ENCODE measurements around the gene REPIN1.
"Not testable (repeated sequence)": the region's sequence is repeated elsewhere in the genome, so short reads cannot be mapped to it uniquely, and the experiment has no call there.

REPIN1 gene

DNA sequence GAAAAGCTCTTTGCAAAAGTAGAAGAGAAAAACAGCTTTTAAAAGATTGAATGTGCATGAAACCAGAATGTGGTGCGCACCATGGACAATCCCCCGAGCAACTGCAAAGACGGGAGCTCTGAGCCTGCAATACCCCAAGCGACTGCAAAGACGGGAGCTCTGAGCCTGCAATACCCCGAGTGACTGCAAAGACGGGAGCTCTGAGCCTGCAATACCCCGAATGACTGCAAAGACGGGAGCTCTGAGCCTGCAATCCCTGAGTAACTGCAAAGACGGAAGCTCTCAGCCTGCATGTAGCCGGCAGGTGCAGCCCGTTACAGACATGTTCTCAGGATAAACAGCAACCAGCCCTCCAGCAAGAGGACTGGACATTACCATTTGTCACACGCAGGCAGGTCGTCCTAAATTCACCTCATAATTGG lies 16.7 kb downstream of the REPIN1 start (continued):
- TF ChIP-seq ZNF223 (tag by site-specific recombination; IDR thresholded peaks at IDR 0.05) (no peak), ZNF292 (tag by site-specific recombination; IDR thresholded peaks at IDR 0.05; ENCODE audit: borderline replicate concordance, low read depth) (no peak), ZFP41 (tag by site-specific recombination; IDR thresholded peaks at IDR 0.05; ENCODE audit: borderline replicate concordance) (no peak), ZNF184 (tag by site-specific recombination; IDR thresholded peaks at IDR 0.05) (no peak), ZNF335 (tag by site-specific recombination; conservative IDR thresholded peaks at IDR 0.05) (no peak), IKZF3 (tag by site-specific recombination; IDR thresholded peaks at IDR 0.05) (no peak), ZNF561 (tag by site-specific recombination; IDR thresholded peaks at IDR 0.05; ENCODE audit: borderline replicate concordance) (no peak), KLF7 (tag by site-specific recombination; IDR thresholded peaks at IDR 0.05; ENCODE audit: borderline replicate concordance) (no peak), ZFP69B (tag by site-specific recombination; IDR thresholded peaks at IDR 0.05) (no peak), ZNF132 (tag by site-specific recombination; IDR thresholded peaks at IDR 0.05; ENCODE audit: borderline replicate concordance) (no peak)

GRCh38 chr7:150385884-150386283 lies 17.3 kb downstream of the REPIN1 start:
- not testable (repeated sequence) for H3K9me3 ChIP-seq (ENCODE audit: control insufficient read depth, insufficient read depth, low read depth, low read length); H3K4me1 ChIP-seq (ENCODE audit: control insufficient read depth, insufficient read depth, low read length); H3K27ac ChIP-seq (ENCODE audit: extremely low read depth, low read depth, low read length); H3K4me3 ChIP-seq (ENCODE audit: low read depth, low read length)
- CTCF ChIA-PET = interaction anchor here (0.6 kb wide), 2 partner anchors 16 to 1030 kb away, joined by 3 read pairs; no protein-coding TSS in a partner anchor
- peaks cover 0 to 24% of the 10 kb centered on the region in 2 experiments; a peak in 1 of 3 replicates for H3K36me3 ChIP-seq (ENCODE audit: control insufficient read depth in 2 of 2, insufficient read depth in 1 of 2, low read length in 2 of 2)
- POLR2A ChIA-PET = interaction anchor here (1.3 kb wide), 1 partner anchor 17 kb away, joined by 4 read pairs; the partner anchor contains the start of gene REPIN1

GRCh38 chr7:150388306-150388705 lies 19.7 kb downstream of the REPIN1 start:
- peaks cover 0 to 20% of the 10 kb centered on the region in 2 experiments; a peak in 1 of 3 replicates for H3K36me3 ChIP-seq (ENCODE audit: control insufficient read depth in 2 of 2, insufficient read depth in 1 of 2, low read length in 2 of 2)
- CTCF ChIA-PET = no interaction called here
- no peaks in the 10 kb centered on the region for H3K9me3 ChIP-seq (ENCODE audit: control insufficient read depth, insufficient read depth, low read depth, low read length)
- no peaks in the 10 kb centered on the region for H3K4me1 ChIP-seq (ENCODE audit: control insufficient read depth, insufficient read depth, low read length)
- POLR2A ChIA-PET = no interaction called here
- TF ChIP-seq, protein P1, sequence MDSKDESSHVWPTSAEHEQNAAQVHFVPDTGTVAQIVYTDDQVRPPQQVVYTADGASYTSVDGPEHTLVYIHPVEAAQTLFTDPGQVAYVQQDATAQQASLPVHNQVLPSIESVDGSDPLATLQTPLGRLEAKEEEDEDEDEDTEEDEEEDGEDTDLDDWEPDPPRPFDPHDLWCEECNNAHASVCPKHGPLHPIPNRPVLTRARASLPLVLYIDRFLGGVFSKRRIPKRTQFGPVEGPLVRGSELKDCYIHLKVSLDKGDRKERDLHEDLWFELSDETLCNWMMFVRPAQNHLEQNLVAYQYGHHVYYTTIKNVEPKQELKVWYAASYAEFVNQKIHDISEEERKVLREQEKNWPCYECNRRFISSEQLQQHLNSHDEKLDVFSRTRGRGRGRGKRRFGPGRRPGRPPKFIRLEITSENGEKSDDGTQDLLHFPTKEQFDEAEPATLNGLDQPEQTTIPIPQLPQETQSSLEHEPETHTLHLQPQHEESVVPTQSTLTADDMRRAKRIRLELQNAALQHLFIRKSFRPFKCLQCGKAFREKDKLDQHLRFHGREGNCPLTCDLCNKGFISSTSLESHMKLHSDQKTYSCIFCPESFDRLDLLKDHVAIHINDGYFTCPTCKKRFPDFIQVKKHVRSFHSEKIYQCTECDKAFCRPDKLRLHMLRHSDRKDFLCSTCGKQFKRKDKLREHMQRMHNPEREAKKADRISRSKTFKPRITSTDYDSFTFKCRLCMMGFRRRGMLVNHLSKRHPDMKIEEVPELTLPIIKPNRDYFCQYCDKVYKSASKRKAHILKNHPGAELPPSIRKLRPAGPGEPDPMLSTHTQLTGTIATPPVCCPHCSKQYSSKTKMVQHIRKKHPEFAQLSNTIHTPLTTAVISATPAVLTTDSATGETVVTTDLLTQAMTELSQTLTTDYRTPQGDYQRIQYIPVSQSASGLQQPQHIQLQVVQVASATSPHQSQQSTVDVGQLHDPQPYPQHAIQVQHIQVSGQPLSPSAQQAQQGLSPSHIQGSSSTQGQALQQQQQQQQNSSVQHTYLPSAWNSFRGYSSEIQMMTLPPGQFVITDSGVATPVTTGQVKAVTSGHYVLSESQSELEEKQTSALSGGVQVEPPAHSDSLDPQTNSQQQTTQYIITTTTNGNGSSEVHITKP (tag by site-specific recombination; IDR thresholded peaks at IDR 0.05) = no peak
- TF ChIP-seq GLI2 (tag by site-specific recombination; IDR thresholded peaks at IDR 0.05; ENCODE audit: borderline replicate concordance, low read depth) = no peak
- no peak for TF ChIP-seq ZNF48 (tag by site-specific recombination; IDR thresholded peaks at IDR 0.05)
- no peak for TF ChIP-seq PRDM1 (tag by site-specific recombination; IDR thresholded peaks at IDR 0.05)
- TF ChIP-seq SETDB1 (IDR thresholded peaks at IDR 0.05; ENCODE audit: insufficient read length, low read length) = no peak
- TF ChIP-seq PRDM4 (tag by site-specific recombination; IDR thresholded peaks at IDR 0.05) = no peak
- no peak overlapping the region for H3K4me3 ChIP-seq (ENCODE audit: low read depth, low read length)
- no peak overlapping the region for H3K27ac ChIP-seq (ENCODE audit: extremely low read depth, low read depth, low read length)
